ENCODE results near the gene INKA2. TPM values are rescaled to one million over a fixed set of nuclear protein-coding genes. Genes with fewer than 3 reads are reported as not detected.
A peak's percentile ranks its signal among the peaks of the same experiment; 100 is the strongest.

INKA2 gene
- total and polyA plus RNA-seq, 10 of the 15 experiments (the other 5 are each of a cell fraction or from before 2014, with no cell fraction given), result 0.38 to 5.1 (median 1.3) TPM; not detected in 1

DNA sequence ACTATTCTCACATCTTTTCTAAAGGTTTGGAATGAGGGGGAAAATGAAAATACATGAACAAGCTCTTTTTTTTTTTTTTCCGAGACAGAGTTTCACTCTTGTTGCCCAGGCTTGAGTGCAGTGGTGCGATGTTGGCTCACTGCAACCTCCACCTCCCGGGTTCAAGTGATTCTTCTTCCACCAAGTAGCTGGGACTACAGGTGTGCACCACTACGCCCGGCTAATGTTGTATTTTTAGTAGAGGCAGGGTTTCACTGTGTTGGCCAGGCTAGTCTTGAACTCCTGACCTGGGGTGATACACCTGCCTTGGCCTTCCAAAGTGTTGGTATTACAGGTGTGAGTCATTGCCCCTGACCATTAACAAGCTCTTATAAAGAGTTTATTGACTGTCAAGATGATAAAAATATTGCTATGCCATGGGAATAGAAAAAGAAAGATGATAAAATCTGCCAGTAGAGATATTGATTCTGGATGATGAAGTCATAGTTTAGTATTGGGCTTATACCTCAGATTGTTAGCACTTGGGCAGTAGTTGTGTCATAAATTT, 36.6 kb downstream of the INKA2 start (continued):
- TF ChIP-seq ZBTB40 (IDR thresholded peaks at IDR 0.05; ENCODE audit: borderline replicate concordance) (no peak), CHD1 (IDR thresholded peaks at IDR 0.05; ENCODE audit: low read depth, low read length) (no peak)
- TF ChIP-seq, protein P1, sequence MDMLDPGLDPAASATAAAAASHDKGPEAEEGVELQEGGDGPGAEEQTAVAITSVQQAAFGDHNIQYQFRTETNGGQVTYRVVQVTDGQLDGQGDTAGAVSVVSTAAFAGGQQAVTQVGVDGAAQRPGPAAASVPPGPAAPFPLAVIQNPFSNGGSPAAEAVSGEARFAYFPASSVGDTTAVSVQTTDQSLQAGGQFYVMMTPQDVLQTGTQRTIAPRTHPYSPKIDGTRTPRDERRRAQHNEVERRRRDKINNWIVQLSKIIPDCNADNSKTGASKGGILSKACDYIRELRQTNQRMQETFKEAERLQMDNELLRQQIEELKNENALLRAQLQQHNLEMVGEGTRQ (IDR thresholded peaks at IDR 0.05; ENCODE audit: borderline replicate concordance, low read depth, low read length), result no peak

DNA sequence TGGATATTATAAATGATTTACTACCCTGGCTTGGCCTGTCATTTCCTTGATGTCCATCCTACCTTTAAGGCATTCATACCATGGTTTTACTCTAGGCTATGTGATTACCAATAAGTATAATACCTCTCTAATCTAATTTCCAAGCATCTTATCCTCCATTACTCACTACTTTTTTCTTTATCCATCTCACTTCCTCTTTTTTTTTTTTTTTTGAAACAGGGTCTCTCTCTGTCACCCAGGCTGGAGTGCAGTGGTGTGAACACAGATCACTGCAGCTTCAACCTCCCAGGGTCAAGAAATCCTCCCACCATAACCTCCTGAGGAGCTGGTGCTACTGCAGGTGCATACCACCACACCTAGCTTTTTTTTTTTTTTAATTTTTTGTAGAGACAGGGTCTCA, 39.9 kb downstream of the INKA2 start:
- intact Hi-C loops (cut with micrococcal nuclease; ENCODE audit: unreplicated experiment), result loop anchor here (5.0 kb wide), 2 partner anchors 82 to 192 kb away; partner anchors contain the start of gene RAP1A
- SMC1A ChIA-PET (ENCODE audit: uncharacterized antibody, unreplicated experiment), result interaction anchor here (0.6 to 9.9 kb wide), 22 partner anchors 7 to 214 kb away, joined by 3 to 90 read pairs (median 5); no protein-coding TSS in a partner anchor
- RAD21 ChIA-PET (ENCODE audit: unreplicated experiment), result interaction anchor here (0.6 to 5.1 kb wide), 12 partner anchors 15 to 668 kb away, joined by 3 to 50 read pairs (median 4); partner anchors contain the start of gene DDX20
- no TSS peak for BruUV-seq (replicated peaks)
- Histone ChIP-seq H2AFZ (ENCODE audit: control insufficient read depth, low read depth, low read length) (no peak overlapping the region), H3K4me2 (ENCODE audit: control insufficient read depth, insufficient read depth) (no peak overlapping the region), H3K9me3 (replicated peaks; ENCODE audit: control insufficient read depth, insufficient read depth, low read length) (no peaks in the 10 kb centered on the region), H3K4me3 (no peak overlapping the region), H4K20me1 (ENCODE audit: control insufficient read depth, insufficient read depth) (no peaks in the 10 kb centered on the region), H3K9ac (ENCODE audit: control insufficient read depth, insufficient read depth, low read length) (no peak overlapping the region), H3K79me2 (ENCODE audit: control insufficient read depth, insufficient read depth, low read length) (peaks cover 19% of the 10 kb centered on the region), H3K36me3 (ENCODE audit: control insufficient read depth in 2 of 2, insufficient read depth in 2 of 2, low read length in 1 of 2) (peaks cover 4 to 52% of the 10 kb centered on the region in 2 experiments), H3K4me1 (ENCODE audit: control insufficient read depth, insufficient read depth, low read length) (peaks cover 25% of the 10 kb centered on the region), H3K27me3 (replicated peaks in 1 of 2; ENCODE audit: control insufficient read depth in 2 of 2, insufficient read depth in 2 of 2, low read length in 1 of 2) (no peaks in the 10 kb centered on the region), H3K27ac (ENCODE audit: control insufficient read depth, insufficient read depth) (peak overlapping the region; percentile 28)
- POLR2A ChIA-PET, result interaction anchor here (0.6 to 2.9 kb wide), 11 partner anchors 10 to 1338 kb away, joined by 3 to 10 read pairs (median 6); partner anchors contain the start of genes INKA2 and RAP1A
- CTCF ChIA-PET, result interaction anchor here (1.2 to 11.3 kb wide), 8 partner anchors 11 to 217 kb away, joined by 4 to 101 read pairs (median 6); no protein-coding TSS in a partner anchor
- ATAC-seq, result peak; percentile 62
- FAIRE-seq, result no peak
- no peak for DNase-seq (ENCODE audit: low read depth, low spot score)
- in situ Hi-C loops (cut with MboI), result no loop called here
- TF ChIP-seq SPI1 (IDR thresholded peaks at IDR 0.05; ENCODE audit: borderline replicate concordance, insufficient read depth, low read depth, low read length) (peak; percentile 90), NBN (IDR thresholded peaks at IDR 0.05) (peak; percentile 11; the same call in 1 of the 2 replicates), ZNF384 (IDR thresholded peaks at IDR 0.05; ENCODE audit: borderline replicate concordance, low read depth, low read length) (peak; percentile 79), IKZF2 (IDR thresholded peaks at IDR 0.05) (peak in 1 of 2 experiments; percentile 43; a peak in 1 of 4 replicates), FOXK2 (IDR thresholded peaks at IDR 0.05) (no peak), BCLAF1 (IDR thresholded peaks at IDR 0.05) (no peak), CHD2 (IDR thresholded peaks at IDR 0.05; ENCODE audit: borderline replicate concordance, low read depth, low read length) (no peak), PBX3 (IDR thresholded peaks at IDR 0.05; ENCODE audit: insufficient replicate concordance, low read depth, low read length) (no peak)
